OCI-LY7 (cell line): Measurements from ENCODE around the gene RNF144A.

Source experiments
- CTCF ChIP-seq: fragments of 200-600 bp; sonication (generic); conservative IDR thresholded peaks from 2 replicates; pipeline ENCODE4 v1.5.1; 2014; ENCODE audit warnings: mild to moderate bottlenecking, antibody characterized with exemption, low read length, moderate library complexity, mixed read lengths
- EZH2phosphoT487 ChIP-seq: fragments of 200-600 bp; sonication (generic); IDR thresholded peaks from 2 replicates; pipeline ENCODE4 v1.6.1; 2018; ENCODE audit warnings: low read depth, borderline replicate concordance, mild to moderate bottlenecking, mixed run types, antibody characterized with exemption, low read length, moderate library complexity, mixed read lengths

DNA sequence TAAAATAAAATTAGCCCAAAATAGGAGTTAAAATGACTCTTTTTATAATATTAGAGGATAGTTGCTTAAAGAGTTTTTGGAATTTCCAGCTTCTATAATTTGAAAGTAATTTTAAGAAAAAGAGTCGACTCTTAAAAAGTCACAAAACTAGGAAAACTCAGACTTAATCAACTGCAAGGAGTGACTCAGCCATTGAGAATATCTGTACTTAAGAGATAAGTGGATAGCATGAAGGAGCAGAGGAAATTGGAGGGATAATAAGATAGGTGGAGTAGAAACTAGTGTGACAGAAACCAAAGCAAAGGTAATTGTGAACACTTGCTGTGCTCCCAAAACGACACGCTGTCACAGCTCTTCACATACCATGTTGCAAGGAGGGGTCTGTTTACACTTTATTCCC is 31.2 kb upstream of the RNF144A start:
- TF ChIP-seq EZH2phosphoT487 (no peak), CTCF (no peak)
